NCI-H510A treated with DMSO at 0.1 percent for 48 hours (cell line): Measurements from ENCODE around the gene KIRREL3.

ENCODE experiments used
- DNase-seq: peaks from one replicate; lab custom pipeline; 2025; lab: John Stamatoyannopoulos, UW

The KIRREL3 gene

DNA sequence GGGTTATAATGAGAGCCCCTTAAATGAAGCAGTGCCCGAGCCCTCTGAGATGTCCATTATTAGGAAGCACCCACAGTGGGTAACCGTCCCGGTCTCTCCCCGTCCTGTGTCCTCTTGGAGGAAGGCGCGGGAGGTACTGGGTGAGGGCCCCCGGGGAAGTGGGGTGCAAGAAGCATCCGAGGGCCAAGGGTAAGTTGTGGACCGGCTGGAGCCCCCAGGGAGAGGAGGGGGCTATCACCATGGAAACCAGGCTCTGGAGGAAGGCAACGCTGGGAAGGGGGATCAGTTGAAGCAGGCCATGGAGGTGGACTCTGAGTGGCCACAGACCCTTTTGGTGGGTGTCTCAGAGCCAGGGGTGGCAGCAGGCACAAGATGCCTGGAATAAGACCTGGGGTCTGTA lies 471.5 kb downstream of the KIRREL3 start:
- DNase-seq, result no peak

GRCh38 chr11:126528075-126528474 lies 472.5 kb downstream of the KIRREL3 start:
- DNase-seq, result no peak

GRCh38 chr11:126527651-126528050 lies 472.9 kb downstream of the KIRREL3 start:
- no peak for DNase-seq

GRCh38 chr11:126526471-126526870 lies 474.1 kb downstream of the KIRREL3 start:
- DNase-seq, result no peak

GRCh38 chr11:126525702-126526101 lies 474.9 kb downstream of the KIRREL3 start:
- DNase-seq, result no peak

DNA sequence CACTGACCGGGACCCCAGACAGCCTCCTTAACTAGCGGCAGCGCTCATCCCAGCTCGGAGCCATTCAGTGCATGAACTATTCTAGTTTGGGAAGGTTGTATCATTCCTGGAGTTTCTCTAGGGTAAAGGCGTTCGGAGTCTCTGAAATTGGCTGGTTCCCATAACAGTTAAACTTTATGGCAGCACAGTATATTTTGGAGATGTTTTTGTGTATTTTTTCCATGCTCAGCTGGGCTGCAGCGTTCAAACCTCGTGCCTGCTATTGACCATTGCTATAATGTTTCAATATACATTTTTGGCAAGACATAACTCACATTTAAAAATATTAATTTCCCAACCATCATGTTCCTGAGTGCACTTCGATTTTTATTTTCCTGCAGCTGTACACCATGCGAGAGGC lies 475.4 kb downstream of the KIRREL3 start:
- DNase-seq, result no peak

DNA sequence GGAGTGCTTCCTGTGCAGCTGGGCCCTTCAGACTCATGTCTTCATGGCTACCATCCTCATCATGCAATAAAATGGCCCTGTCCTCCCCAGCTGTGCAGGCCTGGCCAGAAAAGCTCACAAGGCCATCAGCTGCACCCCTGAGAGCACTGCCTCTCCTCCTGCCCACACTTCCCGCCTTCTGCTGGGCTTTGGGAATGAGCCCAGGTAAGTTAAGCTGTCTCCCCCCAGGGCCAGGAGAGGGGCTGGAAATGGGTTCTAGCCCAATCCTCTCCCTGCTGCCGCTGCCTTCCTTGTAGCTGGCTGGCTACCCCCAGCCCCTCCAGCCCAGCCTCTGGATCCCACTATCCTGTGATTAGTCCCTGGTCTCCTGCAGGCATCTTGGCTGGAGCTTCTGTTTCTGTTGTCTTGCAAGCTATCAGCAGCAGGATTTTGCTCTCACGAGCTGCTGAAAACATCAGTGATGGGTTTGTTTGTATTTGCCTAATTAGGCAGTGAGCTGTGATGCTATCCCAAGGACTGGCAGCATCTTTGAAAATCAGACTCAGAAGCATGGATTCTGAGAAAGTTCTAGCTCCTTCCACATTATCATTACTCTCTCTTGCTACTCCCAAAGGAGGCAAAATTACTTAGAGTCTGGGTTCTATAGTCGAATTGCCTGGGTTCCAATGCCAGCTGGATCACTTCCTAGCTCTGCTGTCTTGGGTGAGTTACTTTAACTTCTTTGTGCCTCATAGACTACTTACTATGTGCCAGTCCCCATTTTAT lies 476.9 kb downstream of the KIRREL3 start:
- no peak for DNase-seq

DNA sequence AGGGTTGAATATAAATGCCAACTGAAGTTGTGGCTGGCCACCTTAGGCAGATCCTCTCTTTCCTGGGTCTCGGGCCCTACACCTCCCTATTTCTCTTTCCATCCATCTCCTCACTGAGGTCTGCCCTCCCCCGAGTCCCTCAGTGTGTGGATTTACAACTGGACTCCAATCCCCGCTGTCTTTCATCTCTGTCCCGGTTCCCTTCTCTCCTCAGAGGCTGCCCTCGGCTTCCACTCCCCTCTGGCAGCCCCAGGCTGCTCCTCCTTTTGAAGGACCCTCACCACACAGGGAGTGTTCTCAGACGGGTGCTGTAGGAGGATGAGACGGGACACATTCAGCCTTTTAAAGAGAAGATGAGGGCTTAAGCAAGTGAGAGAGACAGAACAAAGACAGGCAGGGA lies 478.0 kb downstream of the KIRREL3 start:
- no peak for DNase-seq

- DNase-seq, result no peak
These were observed 478.4 kb downstream of the KIRREL3 start for GRCh38 chr11:126522152-126522551.

GRCh38 chr11:126521196-126521595 lies 479.4 kb downstream of the KIRREL3 start:
- DNase-seq, result no peak

GRCh38 chr11:126519764-126520734 lies 480.5 kb downstream of the KIRREL3 start:
- no peak for DNase-seq

- DNase-seq, result no peak
These were observed 481.4 kb downstream of the KIRREL3 start for GRCh38 chr11:126518972-126519690.

GRCh38 chr11:126518071-126518971 lies 482.2 kb downstream of the KIRREL3 start:
- DNase-seq, result no peak

- no peak for DNase-seq
These were observed 485.1 kb downstream of the KIRREL3 start for GRCh38 chr11:126515501-126515900.

DNA sequence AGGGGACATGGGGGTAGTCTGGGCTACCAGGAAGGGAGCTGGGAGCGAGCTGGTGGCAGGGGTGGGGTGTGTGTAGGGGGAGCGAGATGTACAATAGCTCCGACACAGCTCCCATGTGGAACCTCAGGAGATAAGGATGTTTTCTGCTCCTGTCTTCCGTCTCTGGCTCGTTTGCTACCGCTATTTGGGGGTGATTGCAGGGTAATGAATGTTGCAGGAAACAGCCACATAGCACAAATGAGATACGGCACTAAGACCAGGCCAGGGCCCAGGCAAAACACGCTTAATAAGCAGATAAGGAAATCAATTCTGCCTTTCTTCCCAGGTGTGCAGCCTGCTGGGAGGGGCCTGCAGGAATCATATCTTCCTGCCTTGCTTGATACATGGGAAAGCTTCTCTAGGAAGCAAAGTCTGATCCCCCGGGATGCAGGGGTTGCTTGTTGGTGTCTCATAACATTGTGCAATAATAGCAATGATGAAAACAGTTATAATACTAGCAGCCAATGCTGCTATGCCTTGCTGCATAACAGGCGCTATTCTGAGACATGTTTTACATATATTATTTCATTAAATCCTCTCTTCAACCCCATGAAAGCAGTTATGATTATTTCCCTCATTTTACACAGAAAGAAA lies 486.4 kb downstream of the KIRREL3 start:
- no peak for DNase-seq

DNA sequence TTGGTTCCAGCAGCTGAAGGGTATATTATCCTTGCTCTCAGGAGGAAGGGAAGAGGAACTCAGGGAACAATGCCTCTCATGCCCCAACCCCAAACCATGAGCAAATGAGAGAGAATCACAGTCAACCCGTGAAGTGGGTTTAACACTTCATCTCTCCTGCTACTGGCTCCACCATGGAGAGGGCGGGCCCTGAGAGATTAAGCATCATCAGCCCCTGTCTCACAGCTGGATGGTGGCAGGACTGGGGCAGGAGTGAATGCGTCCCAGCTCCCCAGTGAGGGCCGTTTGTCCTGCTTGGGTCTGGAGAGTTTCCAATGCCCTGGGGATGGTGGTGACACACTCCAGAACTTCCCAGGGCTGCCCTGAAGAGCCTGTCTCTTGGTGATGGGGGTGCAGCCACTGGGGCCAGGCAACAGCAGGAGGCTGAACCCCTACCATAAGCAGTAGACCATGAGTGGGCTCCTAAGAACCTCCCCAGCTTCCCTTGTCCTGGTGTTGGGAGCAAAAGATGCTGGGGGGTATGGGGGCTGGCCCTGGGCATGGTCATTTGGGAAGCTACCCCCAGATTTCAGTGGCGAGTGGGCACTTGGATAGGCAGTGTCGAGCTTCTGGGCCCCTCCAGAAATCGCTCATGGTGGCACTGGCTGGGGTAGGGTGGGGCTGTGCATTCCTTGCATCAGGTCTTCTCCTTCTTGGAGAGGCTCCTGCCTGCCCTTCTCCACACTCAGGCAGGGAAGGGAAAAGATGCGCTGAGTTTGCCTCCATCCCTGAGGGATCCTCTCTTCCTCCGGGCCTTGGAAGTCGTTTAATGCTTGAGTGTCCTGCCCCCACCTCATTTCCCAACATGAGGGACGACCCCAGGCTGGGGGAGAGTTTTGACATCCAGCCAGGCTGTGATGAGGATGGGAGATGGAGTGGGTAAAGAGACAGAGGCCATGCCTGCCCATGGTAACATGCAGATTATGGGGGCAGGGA lies 487.5 kb downstream of the KIRREL3 start:
- DNase-seq, result no peak

DNA sequence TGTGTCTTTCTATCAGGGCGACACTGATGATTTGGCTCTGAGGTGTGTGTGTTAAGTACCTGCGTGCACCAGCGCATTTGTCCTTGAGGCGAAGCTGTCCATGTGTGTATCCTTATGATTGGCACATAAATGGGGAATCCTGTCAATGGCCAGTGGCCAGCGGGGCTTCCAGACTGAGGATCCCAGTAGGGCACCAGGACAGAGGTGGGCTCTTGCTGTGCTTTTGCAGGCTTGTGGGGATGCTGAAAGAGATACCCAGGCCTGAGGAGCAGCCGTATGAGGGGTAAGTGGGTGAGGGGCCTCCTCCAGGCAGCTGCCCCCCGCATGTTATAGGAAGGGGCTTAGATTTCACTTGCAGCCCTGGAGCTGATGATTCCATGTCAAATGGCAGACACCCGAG lies 488.3 kb downstream of the KIRREL3 start:
- no peak for DNase-seq

DNA sequence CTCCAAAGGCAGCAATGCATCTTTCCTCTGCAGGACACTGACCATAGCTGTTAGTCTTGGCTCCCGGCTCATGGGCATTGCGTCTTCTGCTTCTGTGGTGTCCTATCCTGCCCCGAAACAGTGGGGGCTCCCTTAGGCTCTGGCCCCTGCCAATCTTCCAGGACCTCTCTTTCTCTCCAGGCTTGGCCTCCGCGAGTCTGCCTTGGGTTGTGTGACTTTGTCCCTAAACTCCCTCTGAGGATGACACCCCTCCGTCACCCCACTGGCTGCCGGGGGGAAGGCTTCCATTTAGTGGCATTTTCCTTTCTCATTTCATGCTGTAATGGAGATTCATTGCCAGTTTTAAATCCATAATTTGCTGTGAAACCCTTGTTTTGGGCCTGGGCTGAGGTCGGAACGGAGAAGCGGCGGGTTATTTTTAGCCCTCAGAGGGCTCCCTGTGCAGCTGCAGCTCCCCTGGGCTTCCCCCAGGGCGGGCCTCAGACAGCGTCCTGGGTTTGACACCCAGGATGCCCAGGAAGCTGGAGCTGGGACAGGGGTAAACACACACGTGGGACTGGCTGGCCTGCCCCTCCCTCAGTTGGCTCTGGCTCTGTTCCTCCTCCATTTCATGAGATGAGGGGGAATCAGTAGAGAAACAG lies 489.0 kb downstream of the KIRREL3 start:
- DNase-seq, result no peak
